ENCODE data around the gene FFAR3. TPM values are rescaled to one million over a fixed set of nuclear protein-coding genes. Genes with fewer than 3 reads are reported as not detected.

Gene FFAR3
- total and polyA plus RNA-seq, 9 of the 15 experiments (the other 6 are each of a cell fraction or from before 2014, with no cell fraction given) = not detected

- DNase-seq (ENCODE audit: extremely low read depth in 1 of 4, low spot score in 3 of 4) (no peak), FAIRE-seq (no peak), ATAC-seq (no peak)
- CTCF ChIA-PET (ENCODE audit: low intra/inter-chr PET ratio) = no interaction called here
- Histone ChIP-seq H2AFZ (ENCODE audit: low read depth, low read length) (no peak within 1 kb of the TSS), H3K9ac (ENCODE audit: insufficient read depth in 1 of 2, low read depth in 2 of 2, low read length in 2 of 2) (no peak within 1 kb of the TSS), H4K20me1 (replicated peaks; ENCODE audit: control insufficient read depth, insufficient read depth, low read length) (no peaks in the 10 kb centered on the region), H3K27me3 (ENCODE audit: control insufficient read depth in 2 of 2, insufficient read depth in 2 of 2, low read length in 2 of 2) (no peaks in the 10 kb centered on the region), H3K9me1 (ENCODE audit: control insufficient read depth, insufficient read depth, low read length) (no peaks in the 10 kb centered on the region), H3K4me1 (replicated peaks in 1 of 2; ENCODE audit: control insufficient read depth in 2 of 2, insufficient read depth in 2 of 2, low read length in 2 of 2) (peaks cover 2 to 12% of the 10 kb centered on the region in 2 experiments; a peak in 4 of 5 replicates), H3K9me3 (replicated peaks; ENCODE audit: control insufficient read depth, insufficient read depth, low read depth, low read length) (no peaks in the 10 kb centered on the region), H3K36me3 (ENCODE audit: control insufficient read depth, insufficient read depth, low read length) (no peaks in the 10 kb centered on the region), H3K4me2 (ENCODE audit: insufficient read depth, low read length) (no peak within 1 kb of the TSS), H3K4me3 (no peak within 1 kb of the TSS), H3K79me2 (ENCODE audit: control insufficient read depth, insufficient read depth, low read length) (no peaks in the 10 kb centered on the region), H3K27ac (ENCODE audit: extremely low read depth, low read depth, low read length) (no peak within 1 kb of the TSS)
- WGBS (ENCODE audit: insufficient coverage, low coverage, missing lambda C conversion rate) = 51% methylated on average over 12 of the region's 12 CpGs
- in situ Hi-C loops (cut with MboI) = no loop called here
- intact Hi-C loops (cut with micrococcal nuclease) = no loop called here
- POLR2A ChIA-PET = interaction anchor here (0.7 kb wide), 1 partner anchor 48 kb away, joined by 3 read pairs; no protein-coding TSS in a partner anchor
- TF ChIP-seq PRDM10 (IDR thresholded peaks at IDR 0.05; ENCODE audit: partially characterized antibody) (peak; percentile 72), KLF13 (tag; IDR thresholded peaks at IDR 0.05; ENCODE audit: borderline replicate concordance, low read depth) (no peak)
- BruUV-seq (replicated peaks) = no TSS peak
Observed at GRCh38 chr19:35328851-35329285, 29.4 kb upstream of the FFAR3 start, which contains the start of gene CD22. TSS of gene CD22 (plus strand) at chr19:35329187. CDS start at chr19:35332041, 2,854 bp downstream.
